ENCODE results near the gene GRIA1.
A peak's percentile ranks its signal among the peaks of the same experiment; 100 is the strongest.

The GRIA1 gene

DNA sequence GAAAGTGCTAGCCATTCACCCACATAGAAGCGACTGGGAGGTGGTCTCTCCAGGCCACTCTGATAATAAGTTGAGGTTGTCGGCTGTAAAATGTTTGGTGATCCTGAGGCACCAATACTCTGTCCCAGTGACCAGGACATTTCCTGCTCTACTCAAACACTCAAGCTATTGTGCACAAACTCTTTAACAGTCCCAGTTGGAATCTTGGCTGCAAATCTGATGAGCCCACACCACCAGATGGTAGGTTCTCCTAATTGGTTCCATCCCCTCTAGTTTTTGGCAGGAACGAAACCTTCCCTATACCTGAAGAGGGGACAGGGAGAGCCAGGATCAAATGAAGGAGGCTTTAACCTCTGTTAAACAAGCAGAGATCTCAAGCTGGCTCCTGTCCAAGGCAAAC, 14.3 kb downstream of the GRIA1 start:
- 97% methylated on average over 3 of the region's 3 CpGs for WGBS
- Histone ChIP-seq H3K79me1 (replicated peaks; ENCODE audit: low read length, poor library complexity, severe bottlenecking) (no peaks in the 10 kb centered on the region), H3K9me3 (ENCODE audit: control insufficient read depth, low read length) (no peaks in the 10 kb centered on the region), H2BK120ac (ENCODE audit: low read depth, low read length) (no peak overlapping the region), H3K36me3 (ENCODE audit: control insufficient read depth in 1 of 2, insufficient read depth in 2 of 2, low read depth in 1 of 2, low read length in 2 of 2) (no peaks in the 10 kb centered on the region), H3K27me3 (ENCODE audit: control insufficient read depth in 1 of 2, insufficient read depth in 1 of 2, low read length in 2 of 2) (no peaks in the 10 kb centered on the region), H3K14ac (ENCODE audit: low read length in 2 of 2) (no peak overlapping the region), H2BK12ac (ENCODE audit: low read length in 2 of 2) (no peak overlapping the region), H3K23ac (ENCODE audit: low read length in 2 of 2) (no peak overlapping the region), H3K27ac (ENCODE audit: low read length, poor library complexity, severe bottlenecking) (no peak overlapping the region), H3K18ac (ENCODE audit: low read depth in 1 of 2, low read length in 2 of 2) (no peak overlapping the region), H3K4ac (ENCODE audit: low read depth in 1 of 2, low read length in 2 of 2) (no peak overlapping the region), H3K4me3 (ENCODE audit: insufficient read depth in 1 of 2, low read depth in 1 of 2, low read length in 2 of 2) (no peak overlapping the region), H2AK5ac (ENCODE audit: low read length, severe bottlenecking) (no peak overlapping the region), H2AFZ (ENCODE audit: low read depth, low read length) (no peak overlapping the region), H2BK15ac (ENCODE audit: low read depth, poor library complexity, severe bottlenecking) (no peak overlapping the region), H4K91ac (ENCODE audit: low read length) (peak overlapping the region; percentile 20), H3K4me1 (ENCODE audit: control insufficient read depth, insufficient read depth, low read depth, low read length) (peaks cover 1% of the 10 kb centered on the region), H3K4me2 (ENCODE audit: low read length, poor library complexity, severe bottlenecking) (no peak overlapping the region), H3K9ac (ENCODE audit: low read length) (no peak overlapping the region), H4K8ac (ENCODE audit: low read length) (no peak overlapping the region), H2BK5ac (ENCODE audit: low read depth, low read length, poor library complexity, severe bottlenecking) (no peak overlapping the region)
- DNase-seq = no peak

GRCh38 chr5:153508700-153509099, 18.2 kb downstream of the GRIA1 start:
- Histone ChIP-seq H2BK15ac (ENCODE audit: low read depth, poor library complexity, severe bottlenecking) (no peak overlapping the region), H3K79me1 (replicated peaks; ENCODE audit: low read length, poor library complexity, severe bottlenecking) (no peaks in the 10 kb centered on the region), H3K9me3 (ENCODE audit: control insufficient read depth, low read length) (no peaks in the 10 kb centered on the region), H4K91ac (ENCODE audit: low read length) (no peak overlapping the region), H2BK5ac (ENCODE audit: low read depth, low read length, poor library complexity, severe bottlenecking) (no peak overlapping the region), H2BK120ac (ENCODE audit: low read depth, low read length) (no peak overlapping the region), H3K9ac (ENCODE audit: low read length) (no peak overlapping the region), H2AFZ (ENCODE audit: low read depth, low read length) (no peak overlapping the region), H2AK5ac (ENCODE audit: low read length, severe bottlenecking) (no peak overlapping the region), H3K23ac (ENCODE audit: low read length in 2 of 2) (no peak overlapping the region), H3K36me3 (ENCODE audit: control insufficient read depth in 1 of 2, insufficient read depth in 2 of 2, low read depth in 1 of 2, low read length in 2 of 2) (no peaks in the 10 kb centered on the region), H3K4ac (ENCODE audit: low read depth in 1 of 2, low read length in 2 of 2) (no peak overlapping the region), H3K27me3 (ENCODE audit: control insufficient read depth in 1 of 2, insufficient read depth in 1 of 2, low read length in 2 of 2) (no peaks in the 10 kb centered on the region), H3K18ac (ENCODE audit: low read depth in 1 of 2, low read length in 2 of 2) (no peak overlapping the region), H3K4me1 (ENCODE audit: control insufficient read depth, insufficient read depth, low read depth, low read length) (peaks cover 1% of the 10 kb centered on the region), H3K4me3 (ENCODE audit: insufficient read depth in 1 of 2, low read depth in 1 of 2, low read length in 2 of 2) (no peak overlapping the region), H2BK12ac (ENCODE audit: low read length in 2 of 2) (no peak overlapping the region), H3K27ac (ENCODE audit: low read length, poor library complexity, severe bottlenecking) (no peak overlapping the region), H4K8ac (ENCODE audit: low read length) (no peak overlapping the region), H3K4me2 (ENCODE audit: low read length, poor library complexity, severe bottlenecking) (no peak overlapping the region), H3K14ac (ENCODE audit: low read length in 2 of 2) (no peak overlapping the region)
- no peak for DNase-seq
- no CpG with 5 or more reads among the region's 1 CpG for WGBS

DNA sequence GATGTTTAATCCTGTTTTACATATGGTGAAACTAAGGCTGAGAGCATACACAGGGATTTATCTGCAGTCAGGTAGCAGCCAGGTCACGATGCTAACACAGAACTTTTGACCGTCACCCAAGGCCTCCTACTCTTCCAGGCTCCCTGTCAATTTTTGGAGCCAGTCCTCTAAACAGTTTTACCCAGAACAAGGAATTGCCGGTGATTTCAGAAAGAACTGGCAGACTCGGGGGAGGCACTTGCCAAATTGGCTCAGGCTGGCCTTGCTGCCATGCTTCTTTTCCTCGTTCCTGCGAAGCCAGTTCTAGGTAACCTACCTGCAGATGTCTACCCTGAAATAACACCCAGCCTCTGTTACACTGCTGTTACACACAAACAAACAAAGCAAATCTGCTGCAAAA, 21.2 kb downstream of the GRIA1 start:
- Histone ChIP-seq H3K4me1 (ENCODE audit: control insufficient read depth, insufficient read depth, low read depth, low read length) (no peaks in the 10 kb centered on the region), H2BK12ac (ENCODE audit: low read length in 2 of 2) (no peak overlapping the region), H3K79me1 (replicated peaks; ENCODE audit: low read length, poor library complexity, severe bottlenecking) (no peaks in the 10 kb centered on the region), H3K18ac (ENCODE audit: low read depth in 1 of 2, low read length in 2 of 2) (no peak overlapping the region), H3K4me3 (ENCODE audit: insufficient read depth in 1 of 2, low read depth in 1 of 2, low read length in 2 of 2) (no peak overlapping the region), H2BK15ac (ENCODE audit: low read depth, poor library complexity, severe bottlenecking) (no peak overlapping the region), H2BK120ac (ENCODE audit: low read depth, low read length) (no peak overlapping the region), H3K4me2 (ENCODE audit: low read length, poor library complexity, severe bottlenecking) (no peak overlapping the region), H4K91ac (ENCODE audit: low read length) (no peak overlapping the region), H2BK5ac (ENCODE audit: low read depth, low read length, poor library complexity, severe bottlenecking) (no peak overlapping the region), H4K8ac (ENCODE audit: low read length) (no peak overlapping the region), H2AFZ (ENCODE audit: low read depth, low read length) (no peak overlapping the region), H3K27me3 (ENCODE audit: control insufficient read depth in 1 of 2, insufficient read depth in 1 of 2, low read length in 2 of 2) (no peaks in the 10 kb centered on the region), H2AK5ac (ENCODE audit: low read length, severe bottlenecking) (no peak overlapping the region), H3K36me3 (ENCODE audit: control insufficient read depth in 1 of 2, insufficient read depth in 2 of 2, low read depth in 1 of 2, low read length in 2 of 2) (no peaks in the 10 kb centered on the region), H3K9ac (ENCODE audit: low read length) (no peak overlapping the region), H3K4ac (ENCODE audit: low read depth in 1 of 2, low read length in 2 of 2) (no peak overlapping the region), H3K9me3 (ENCODE audit: control insufficient read depth, low read length) (peaks cover 11% of the 10 kb centered on the region), H3K23ac (ENCODE audit: low read length in 2 of 2) (no peak overlapping the region), H3K14ac (ENCODE audit: low read length in 2 of 2) (no peak overlapping the region), H3K27ac (ENCODE audit: low read length, poor library complexity, severe bottlenecking) (no peak overlapping the region)
- WGBS = 92% methylated on average over 5 of the region's 6 CpGs
- no peak for DNase-seq

- Histone ChIP-seq H3K4me1 (ENCODE audit: control insufficient read depth, insufficient read depth, low read depth, low read length) (no peaks in the 10 kb centered on the region), H2BK12ac (ENCODE audit: low read length in 2 of 2) (no peak overlapping the region), H2AK5ac (ENCODE audit: low read length, severe bottlenecking) (no peak overlapping the region), H3K4me2 (ENCODE audit: low read length, poor library complexity, severe bottlenecking) (no peak overlapping the region), H2BK15ac (ENCODE audit: low read depth, poor library complexity, severe bottlenecking) (no peak overlapping the region), H3K18ac (ENCODE audit: low read depth in 1 of 2, low read length in 2 of 2) (no peak overlapping the region), H3K36me3 (ENCODE audit: control insufficient read depth in 1 of 2, insufficient read depth in 2 of 2, low read depth in 1 of 2, low read length in 2 of 2) (no peaks in the 10 kb centered on the region), H2BK5ac (ENCODE audit: low read depth, low read length, poor library complexity, severe bottlenecking) (no peak overlapping the region), H3K4ac (ENCODE audit: low read depth in 1 of 2, low read length in 2 of 2) (no peak overlapping the region), H4K8ac (ENCODE audit: low read length) (no peak overlapping the region), H2AFZ (ENCODE audit: low read depth, low read length) (no peak overlapping the region), H4K91ac (ENCODE audit: low read length) (no peak overlapping the region), H3K23ac (ENCODE audit: low read length in 2 of 2) (no peak overlapping the region), H3K9ac (ENCODE audit: low read length) (no peak overlapping the region), H3K27ac (ENCODE audit: low read length, poor library complexity, severe bottlenecking) (no peak overlapping the region), H3K14ac (ENCODE audit: low read length in 2 of 2) (no peak overlapping the region), H3K9me3 (ENCODE audit: control insufficient read depth, low read length) (peaks cover 11% of the 10 kb centered on the region), H3K79me1 (replicated peaks; ENCODE audit: low read length, poor library complexity, severe bottlenecking) (no peaks in the 10 kb centered on the region), H3K27me3 (ENCODE audit: control insufficient read depth in 1 of 2, insufficient read depth in 1 of 2, low read length in 2 of 2) (no peaks in the 10 kb centered on the region), H2BK120ac (ENCODE audit: low read depth, low read length) (no peak overlapping the region), H3K4me3 (ENCODE audit: insufficient read depth in 1 of 2, low read depth in 1 of 2, low read length in 2 of 2) (no peak overlapping the region)
- 89% methylated on average over 4 of the region's 4 CpGs for WGBS
- no peak for DNase-seq
These were observed 22.7 kb downstream of the GRIA1 start for GRCh38 chr5:153513156-153513555.
